Measurements from ENCODE around the gene TMED9.

DNA sequence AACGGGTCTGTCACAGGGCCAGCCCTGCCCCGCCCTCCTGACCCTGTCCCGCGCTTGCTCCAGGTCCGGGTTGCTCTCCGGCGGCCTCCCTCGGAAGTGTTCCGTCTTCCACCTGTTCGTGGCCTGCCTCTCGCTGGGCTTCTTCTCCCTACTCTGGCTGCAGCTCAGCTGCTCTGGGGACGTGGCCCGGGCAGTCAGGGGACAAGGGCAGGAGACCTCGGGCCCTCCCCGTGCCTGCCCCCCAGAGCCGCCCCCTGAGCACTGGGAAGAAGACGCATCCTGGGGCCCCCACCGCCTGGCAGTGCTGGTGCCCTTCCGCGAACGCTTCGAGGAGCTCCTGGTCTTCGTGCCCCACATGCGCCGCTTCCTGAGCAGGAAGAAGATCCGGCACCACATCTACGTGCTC lies 12.1 kb downstream of the TMED9 start:
- TF ChIP-seq, protein P1, sequence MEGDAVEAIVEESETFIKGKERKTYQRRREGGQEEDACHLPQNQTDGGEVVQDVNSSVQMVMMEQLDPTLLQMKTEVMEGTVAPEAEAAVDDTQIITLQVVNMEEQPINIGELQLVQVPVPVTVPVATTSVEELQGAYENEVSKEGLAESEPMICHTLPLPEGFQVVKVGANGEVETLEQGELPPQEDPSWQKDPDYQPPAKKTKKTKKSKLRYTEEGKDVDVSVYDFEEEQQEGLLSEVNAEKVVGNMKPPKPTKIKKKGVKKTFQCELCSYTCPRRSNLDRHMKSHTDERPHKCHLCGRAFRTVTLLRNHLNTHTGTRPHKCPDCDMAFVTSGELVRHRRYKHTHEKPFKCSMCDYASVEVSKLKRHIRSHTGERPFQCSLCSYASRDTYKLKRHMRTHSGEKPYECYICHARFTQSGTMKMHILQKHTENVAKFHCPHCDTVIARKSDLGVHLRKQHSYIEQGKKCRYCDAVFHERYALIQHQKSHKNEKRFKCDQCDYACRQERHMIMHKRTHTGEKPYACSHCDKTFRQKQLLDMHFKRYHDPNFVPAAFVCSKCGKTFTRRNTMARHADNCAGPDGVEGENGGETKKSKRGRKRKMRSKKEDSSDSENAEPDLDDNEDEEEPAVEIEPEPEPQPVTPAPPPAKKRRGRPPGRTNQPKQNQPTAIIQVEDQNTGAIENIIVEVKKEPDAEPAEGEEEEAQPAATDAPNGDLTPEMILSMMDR (IDR thresholded peaks at IDR 0.05; ENCODE audit: low read length), result no peak
- TF ChIP-seq EZH2 (IDR thresholded peaks at IDR 0.05; ENCODE audit: borderline replicate concordance, low read length), result no peak
